ENCODE measurements around the gene PPA1.
"Not testable (repeated sequence)": the region's sequence is repeated elsewhere in the genome, so short reads cannot be mapped to it uniquely, and the experiment has no call there.

PPA1 gene

DNA sequence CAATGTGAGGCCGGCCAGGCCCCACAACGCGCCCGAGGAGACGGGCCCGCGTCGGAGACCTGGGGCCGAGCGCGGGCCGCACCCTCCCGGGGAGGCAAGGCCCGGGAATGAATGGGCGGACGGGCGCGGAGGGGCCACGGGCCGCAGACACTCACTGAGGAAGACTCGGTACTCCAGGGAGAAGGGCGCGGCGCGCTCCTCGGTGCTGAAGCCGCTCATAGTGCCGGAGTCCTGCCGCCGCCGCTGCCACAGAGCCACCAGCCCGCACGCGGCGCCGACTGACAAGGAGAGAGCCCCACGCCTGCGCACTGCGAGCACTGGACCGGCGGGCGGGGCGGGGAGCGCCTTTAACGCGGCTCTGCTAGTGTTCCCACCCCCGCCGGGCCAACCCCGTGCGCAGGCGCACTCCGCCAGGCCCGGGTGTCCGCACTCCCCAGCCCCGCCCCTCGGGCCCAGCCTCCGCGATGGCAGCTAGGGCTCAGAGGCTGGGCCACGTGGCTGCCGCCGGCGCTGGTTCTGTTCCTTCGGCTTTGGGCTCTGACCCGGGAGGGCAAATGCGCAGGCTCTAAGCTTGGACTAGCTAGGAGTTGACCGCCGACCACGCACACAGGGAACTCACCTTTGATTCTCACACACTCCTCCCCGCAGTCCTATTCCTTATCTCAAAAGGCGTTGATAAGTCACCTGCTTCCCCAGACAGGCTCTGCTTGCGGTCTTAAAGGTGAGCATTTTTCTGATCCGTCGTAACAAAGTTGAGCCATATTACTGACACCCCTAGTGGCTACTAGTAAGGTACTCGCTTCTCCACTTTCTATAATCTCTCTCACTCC is at the start of gene PPA1:
Gene PPA1 (minus strand): TSS at position 321 of the 830 bp plus-strand sequence. CDS start 102 bp downstream, at position 219.
- DNase-seq = peak; percentile 100

DNA sequence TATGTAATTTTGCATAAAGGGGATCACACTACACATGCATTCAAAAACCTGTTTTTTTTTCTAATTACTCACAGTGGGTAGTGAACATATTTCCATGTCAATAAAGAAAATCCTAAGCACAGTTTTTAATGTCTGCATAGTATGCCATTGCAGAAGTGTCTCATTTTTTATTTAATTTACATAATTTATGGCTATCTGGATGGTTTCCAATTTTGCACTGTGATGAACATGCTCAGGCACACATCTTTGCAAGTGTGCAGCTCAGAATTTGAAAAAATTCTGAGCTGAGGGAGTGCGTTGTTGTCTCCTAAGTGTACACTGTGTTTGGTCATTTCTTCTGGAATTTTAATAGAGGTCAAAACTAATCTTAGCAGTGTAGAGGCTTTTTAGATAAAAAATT is 48.4 kb upstream of the PPA1 start:
- no peak for DNase-seq

DNA sequence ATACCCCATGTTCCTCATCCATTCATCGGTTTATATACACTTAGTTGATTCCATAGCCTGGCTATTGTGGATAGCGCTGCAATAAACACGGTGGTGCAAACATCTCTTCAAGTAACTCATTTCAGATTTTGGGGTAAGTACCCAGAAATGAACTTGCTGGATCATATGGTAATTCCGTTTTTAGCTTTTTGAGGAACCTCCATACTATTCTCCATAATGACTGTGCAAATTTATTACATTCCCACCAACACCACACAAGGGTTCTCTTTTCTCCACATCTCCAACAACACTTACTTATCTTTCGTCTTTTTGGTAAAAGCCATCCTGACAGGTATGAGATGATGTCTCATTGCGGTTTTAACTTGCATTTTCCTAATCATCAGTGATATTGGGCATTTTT is 46.9 kb upstream of the PPA1 start:
- peak; percentile 33 for DNase-seq

DNA sequence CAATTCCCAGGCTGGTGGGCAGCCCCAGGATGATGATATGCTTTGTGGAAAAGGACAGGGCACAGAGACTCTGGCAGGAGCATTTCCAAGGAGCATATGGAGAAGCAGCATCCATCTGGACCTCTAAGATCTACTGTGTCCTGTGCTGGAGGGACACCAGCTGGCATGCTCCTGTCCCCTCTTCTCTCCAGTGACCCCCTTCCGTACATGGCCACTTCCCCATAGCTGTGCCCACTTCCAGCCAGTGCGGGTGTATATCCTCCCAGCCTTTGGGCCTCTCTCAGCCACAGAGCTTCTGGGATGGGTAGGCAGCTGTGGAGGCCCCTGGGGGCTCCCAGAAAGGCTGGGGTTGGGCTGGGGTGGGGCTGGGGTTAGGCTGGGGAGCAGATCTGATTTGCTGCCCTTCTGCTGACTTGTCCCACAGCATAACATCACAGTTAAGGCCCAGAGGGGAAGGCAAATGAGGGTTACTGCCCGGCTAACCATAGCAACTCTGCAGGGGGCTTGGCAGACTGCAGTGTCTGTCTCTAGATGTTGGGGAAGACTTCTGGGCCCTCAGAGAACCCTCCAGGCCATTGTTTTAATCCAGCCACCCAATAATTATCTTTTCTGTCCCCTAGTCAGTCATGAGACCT is 44.3 kb upstream of the PPA1 start:
- no peak for DNase-seq

DNA sequence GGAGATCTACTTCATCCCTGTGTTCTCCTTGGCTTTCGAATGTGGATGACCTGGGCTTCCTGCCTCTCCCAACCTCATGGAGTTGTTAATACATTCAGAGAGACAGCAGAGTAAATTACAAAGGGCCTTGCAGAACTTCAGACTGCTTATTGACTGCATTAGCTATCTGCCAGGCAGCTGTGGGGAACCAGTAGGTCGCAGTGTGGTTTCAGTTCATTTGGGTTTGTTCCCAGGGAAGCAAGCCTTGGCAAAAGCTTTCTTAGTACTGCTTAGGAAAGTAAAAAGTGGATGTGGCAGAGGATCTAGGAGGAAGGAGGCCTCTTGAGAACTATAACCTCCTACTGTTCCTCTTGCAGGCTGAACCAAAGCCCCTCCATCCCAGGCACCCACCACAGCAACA is 41.4 kb upstream of the PPA1 start:
- peak; percentile 74 for DNase-seq

DNA sequence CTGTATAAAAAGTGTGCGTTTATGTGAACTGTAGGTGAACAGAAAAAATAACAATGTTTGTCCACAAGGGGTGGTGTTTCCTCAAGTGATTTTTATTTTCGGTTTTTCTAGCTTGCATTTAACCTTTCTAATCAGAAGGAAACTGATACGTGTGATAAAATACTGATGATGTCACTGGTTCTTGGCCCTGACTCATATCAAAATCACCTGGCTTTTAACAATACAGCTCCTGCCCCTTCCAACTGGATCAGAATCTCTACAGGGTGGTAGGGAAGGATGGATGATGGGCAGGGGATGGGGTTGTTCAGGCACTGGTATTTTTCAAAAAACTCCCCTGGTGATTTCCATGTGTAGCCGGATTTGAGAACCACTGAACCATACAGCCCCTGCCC is 39.7 kb upstream of the PPA1 start:
- peak; percentile 67 for DNase-seq

DNA sequence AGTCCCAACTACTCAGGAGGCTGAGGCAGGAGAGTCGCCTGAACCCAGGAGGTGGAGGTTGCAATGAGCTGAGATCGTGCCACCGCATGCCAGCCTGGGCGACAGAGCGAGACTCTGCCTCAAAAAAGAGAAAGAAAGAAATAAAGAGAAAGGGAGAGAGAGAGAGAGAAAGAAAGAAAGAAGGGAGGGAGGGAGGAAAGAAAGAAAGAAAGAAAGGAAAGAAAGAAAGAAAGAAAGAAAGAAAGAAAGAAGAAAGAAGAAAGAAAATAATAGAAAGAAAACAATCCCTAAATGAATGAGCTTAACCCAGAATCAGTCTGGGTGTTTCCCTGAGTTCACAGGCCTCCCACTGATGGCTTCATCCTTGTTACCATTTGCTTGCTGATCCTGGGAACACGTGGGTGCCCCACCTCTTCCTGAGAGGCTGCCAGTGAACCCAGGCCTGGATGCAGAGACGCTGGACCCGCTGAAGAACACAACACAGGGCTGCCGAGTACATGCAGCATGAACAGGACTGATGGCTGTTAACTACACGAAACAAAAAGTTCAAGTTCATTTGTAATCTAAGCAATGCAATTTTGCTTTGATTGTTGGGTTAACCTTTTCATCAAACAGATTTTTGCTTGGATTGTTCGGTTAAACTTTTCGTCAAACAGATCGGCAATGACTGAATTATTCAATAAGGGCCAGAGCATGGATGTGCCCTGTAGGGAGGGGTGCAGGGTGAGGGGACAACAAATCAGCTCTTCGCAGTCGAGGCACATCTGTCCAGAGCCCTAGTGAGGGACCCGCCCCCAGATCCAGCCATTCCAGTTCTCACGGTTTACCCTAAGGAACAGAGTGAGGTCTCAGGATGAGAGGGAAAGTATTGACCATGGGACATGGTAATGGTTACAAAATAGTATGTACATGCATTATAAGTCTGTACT is 39.0 kb upstream of the PPA1 start:
- DNase-seq = no peak

DNA sequence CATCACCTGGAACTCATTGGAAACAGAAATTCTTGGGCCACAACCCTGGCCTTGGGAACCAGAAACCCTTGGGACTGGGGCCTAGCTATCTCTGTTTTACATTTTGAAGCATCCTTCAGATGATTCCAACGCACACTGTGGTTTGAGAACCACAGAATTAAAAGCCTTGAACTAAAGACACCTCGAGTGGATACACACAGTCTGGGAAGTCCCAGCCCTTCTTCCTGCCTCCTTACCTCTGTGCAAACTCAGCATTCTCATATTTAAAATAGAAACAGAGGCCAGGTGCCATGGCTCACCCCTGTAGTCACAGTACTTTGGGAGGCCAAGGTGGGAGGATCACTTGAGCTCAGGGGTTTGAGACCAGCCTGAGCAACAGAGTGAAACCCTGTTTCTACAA is 37.7 kb upstream of the PPA1 start:
- no peak for DNase-seq

DNA sequence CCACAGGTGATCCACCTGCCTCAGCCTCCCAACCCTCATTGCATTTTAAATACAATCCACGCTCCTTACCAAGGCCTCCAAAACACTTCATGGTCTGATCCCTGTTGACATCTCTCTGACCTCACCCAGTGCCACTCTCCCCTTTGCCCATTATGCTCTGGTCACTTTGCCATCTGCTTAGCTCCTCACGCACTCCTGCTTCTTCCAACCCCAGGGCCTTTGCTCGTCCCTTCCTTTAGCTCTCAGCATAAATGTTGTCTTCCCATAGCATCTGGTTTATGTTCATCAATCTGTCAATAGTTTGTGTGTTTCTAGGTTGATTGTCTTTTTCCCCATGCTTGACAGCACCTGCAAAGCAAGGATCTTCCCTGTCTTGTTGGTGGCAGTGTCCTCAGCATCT is 36.5 kb upstream of the PPA1 start:
- no peak for DNase-seq

DNA sequence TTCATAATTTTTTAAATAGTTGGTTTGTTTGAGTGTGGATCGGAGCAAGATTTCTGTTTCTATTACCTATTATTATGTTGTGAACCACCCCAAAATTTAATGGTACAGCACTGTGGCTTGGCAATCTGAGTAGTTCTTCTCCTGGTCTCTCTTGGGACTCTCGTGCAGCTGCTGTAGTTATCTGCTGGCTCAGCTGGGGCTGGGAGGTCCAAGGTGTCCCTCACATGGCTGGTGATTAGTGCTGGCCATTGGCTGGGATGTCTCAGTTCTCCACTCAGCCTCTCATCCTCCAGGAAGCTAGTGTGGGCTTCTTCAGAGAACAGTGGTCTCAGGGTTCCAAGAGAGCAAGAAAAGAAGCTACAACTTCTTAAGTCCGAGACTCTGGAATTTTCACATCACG is 35.1 kb upstream of the PPA1 start:
- DNase-seq = no peak

DNA sequence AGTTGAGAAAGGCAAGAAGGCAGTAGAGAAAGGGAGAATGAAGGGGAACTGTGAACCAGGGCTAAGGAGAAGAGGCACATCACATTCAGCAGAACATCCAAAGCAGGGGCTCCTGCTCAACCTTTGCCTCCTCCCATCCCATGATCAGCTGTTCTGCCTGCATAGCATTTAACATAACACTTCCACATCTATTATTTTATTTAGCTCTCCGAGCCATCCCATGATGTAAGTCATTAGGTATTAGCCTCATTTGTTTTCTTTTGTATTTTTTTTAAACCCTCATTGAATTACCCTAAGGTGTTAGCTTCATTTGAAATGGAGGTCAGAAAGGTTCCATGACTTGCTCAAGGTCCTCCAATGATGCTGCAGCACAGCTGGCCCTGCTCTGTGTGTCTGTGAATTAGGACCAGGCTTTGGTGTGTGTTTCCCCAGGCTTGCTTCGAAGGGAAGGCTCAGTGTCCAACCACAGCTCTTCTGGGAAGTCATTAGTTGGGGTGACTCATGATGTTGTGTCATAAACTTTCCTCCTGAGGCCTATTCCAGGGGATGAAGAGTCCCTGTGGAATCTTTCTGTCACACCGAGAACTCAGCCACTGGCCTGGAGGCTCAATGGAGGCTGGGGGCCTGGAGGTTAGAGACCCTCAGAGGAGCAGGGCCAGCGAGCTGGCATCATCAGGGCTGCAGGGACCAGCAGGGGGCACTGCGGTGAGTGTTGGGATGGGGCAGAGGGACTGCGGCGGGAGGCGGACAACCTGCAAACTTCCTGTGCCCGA is 34.1 kb upstream of the PPA1 start:
- peak; percentile 84 for DNase-seq

DNA sequence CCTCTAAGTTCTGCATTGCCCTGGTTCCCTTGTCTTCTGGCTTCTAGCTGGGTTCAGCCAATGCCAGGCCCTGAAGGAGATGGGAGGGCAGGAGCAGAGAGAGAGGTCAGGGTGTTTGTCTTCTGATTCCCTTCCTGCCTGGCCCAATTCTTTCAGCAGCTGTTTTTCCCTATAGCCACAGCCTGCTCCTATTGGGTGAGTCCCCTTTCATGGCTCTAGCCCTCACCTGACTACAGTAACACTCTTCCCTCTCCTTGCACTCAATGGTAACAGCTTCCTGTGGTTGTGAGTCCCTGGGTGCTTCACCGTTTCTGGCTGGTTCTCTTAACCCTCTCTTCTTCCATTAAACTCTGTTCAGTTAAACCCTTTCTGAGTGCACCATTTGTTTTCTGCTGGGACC is 33.5 kb upstream of the PPA1 start:
- no peak for DNase-seq

DNA sequence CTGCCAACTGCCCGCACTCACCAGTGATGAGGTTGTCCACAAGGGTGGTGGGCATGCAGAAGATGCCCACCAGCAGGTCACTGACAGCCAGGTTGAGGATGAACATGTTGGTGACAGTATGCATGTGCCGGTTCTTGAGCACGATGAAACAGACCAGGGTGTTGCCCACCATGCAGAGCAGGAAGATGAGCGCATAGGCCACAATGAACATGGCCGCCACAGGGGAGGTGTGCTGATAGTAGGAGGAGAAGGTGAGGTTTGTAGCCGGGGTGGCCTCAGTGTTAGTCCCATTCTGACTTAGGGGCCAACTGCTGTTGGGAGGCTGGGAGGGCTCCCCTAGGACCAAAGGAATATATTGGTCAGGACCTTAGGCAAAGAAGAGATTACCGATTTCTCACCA is 32.8 kb upstream of the PPA1 start:
- DNase-seq = no peak

DNA sequence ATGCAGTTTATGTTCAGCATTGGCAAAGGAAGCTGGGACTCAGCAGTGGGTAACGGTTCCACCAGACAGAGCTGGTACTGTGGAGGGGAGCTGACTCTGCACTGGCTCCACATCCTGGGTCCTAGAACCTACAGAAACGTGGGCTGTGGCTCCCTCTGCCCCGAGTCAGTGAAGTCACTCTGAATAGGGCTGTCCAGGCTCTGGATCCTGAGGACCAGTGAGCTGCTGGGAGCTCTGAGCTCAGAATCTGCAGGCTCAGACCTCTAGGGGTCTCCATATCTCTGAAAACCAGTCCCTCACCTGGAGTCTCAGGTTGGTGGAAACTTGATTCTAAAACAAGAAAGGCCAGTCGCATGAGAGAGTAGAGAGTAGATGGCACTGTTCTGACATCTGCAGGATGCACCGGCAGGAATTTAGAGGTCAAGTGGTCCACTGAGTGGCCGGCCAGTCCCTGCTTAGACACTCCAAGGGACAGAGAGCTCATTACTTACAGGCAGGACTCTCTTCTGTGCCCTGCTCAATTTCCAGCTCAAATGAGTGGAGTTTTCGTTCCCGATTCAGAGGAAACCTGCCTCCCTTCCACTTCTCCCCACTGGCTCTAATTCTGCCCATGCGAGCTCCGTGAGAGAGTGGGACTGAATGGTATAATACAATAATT is 31.9 kb upstream of the PPA1 start:
- no peak for DNase-seq

DNA sequence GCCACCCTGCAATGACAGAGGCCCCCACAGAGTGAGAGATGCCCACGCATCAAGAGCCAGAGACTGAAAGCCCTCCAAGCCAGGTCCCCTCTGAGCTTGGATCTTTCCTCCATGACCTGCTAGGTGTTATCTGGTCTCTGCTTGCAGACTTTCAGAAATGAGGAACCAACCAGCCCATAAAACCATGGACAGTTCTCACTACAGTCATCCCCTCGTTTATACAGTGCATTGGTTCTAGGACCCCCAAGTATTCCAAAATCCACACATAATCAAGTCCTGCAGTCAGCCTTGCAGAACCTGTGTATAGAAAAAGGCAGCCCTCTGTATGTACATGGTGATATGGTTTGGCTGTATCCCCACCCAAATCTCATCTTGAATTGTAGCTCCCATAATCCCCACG is 27.5 kb upstream of the PPA1 start:
- no peak for DNase-seq

DNA sequence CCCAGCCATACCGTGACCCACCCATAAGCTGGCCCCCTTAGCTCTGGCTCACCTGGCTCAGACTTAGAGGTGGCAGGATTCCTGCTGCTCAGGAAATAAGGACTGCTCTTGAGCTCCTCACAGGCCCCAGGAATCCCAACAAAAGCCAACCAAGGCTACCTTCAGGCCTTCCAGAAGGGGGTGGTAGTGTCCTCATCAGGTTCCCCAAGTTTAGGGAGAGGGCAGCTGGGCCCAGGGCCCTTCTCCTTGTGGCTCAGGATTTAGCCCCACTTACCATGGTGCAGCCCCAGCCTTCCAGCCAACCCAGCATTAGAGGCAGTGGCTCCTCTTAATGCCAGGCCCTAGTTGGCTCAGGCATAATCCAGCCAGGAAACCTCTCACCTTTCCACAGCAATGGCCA is 27.0 kb upstream of the PPA1 start:
- no peak for DNase-seq

DNA sequence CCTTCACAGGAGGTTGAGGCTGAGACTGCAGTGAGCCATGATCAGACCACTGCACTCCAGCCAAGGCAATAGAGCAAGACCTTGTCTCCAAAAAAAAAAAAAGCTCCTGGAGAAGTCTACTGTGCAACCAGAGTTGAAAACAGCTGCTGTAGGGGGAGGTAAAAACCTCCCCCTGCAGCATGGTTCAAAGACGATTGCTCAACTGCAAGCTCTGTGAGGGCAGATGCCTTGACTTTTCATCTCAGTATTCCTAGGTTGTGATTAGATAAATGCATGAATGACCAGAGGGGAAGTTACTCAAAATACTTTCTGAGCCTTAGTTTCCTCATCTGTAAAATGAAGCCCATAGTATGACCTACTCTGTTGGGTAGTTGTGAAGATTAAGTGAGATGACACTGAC is 25.0 kb upstream of the PPA1 start:
- DNase-seq = no peak

DNA sequence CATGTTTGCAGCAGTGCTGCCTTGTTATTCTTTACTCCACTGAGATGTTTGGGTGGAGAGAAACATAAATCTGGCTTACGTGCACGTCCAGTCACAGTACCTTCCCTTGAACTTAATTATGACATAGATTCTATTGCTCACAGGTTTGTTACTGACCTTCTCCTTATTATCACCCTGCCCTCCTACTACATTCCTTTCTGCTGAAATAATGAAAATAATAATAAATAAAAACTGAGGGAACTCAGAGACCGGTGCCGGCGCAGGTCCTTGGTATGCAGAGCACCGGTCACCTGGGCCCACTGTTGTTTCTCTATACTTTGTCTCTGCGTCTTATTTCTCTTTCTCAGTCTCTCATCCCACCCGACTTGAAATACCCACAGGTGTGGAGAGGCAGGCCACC is 24.6 kb upstream of the PPA1 start:
- DNase-seq = not testable (repeated sequence)

DNA sequence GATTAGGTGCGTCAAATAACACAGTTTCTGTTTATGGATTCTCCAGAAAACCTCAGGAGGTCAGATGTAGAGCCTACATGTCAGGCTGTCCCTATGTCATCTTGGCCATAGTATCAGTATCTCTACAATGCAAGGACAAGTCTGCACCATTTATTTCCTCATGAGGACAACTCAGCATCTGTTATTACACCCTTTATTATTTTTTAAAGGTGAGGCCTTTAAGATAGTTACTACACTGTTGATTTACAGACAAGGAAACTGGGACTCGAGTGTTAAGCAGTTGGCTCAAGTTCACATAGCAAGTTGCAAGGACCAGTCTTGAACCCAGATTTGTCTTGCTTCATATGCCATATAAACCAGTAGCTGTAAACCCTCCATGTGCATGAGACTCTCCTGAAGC is 23.2 kb upstream of the PPA1 start:
- no peak for DNase-seq

DNA sequence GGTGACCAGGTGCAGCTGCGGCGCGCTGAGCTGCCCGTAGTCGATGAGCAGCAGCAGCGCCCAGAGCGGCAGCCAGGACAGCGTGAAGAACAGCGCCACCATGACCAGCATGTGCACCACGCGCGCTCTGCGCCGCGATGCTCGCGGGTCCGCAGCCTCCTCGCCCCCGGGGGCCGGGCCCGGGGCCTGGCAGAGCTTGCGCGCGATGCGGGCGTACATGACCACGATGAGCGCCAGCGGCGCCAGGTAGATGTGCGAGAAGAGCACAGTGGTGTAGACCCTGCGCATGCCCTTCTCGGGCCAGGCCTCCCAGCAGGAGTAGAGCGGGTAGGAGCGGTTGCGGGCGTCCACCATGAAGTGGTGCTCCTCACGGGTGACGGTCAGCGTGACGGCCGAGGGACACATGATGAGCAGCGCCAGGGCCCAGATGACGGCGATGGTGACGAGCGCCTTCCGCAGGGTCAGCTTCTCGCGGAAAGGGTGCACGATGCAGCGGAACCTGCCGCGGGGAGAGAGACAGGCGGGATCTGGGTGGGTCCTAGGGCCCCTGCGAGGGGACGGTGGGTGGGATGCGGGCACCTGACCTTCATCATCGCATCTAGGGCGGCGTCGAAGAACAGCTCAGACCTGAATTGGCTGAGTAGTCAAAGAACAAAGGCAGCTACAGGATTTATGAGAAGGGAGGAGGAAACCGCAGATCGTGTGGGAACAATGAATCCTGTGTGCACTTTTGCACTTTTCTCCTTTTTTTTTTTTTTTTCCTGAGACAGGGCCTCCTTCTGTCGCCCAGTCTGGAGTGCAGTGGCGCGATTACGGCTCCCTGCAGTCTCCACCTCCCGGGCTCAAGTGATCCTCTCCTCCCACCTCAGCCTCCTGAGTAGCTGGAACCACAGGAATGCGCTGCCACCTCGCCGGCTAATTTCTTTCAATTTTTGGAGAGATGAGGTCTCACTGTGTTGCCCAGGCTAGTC is 22.4 kb upstream of the PPA1 start:
- DNase-seq = peak; percentile 73

DNA sequence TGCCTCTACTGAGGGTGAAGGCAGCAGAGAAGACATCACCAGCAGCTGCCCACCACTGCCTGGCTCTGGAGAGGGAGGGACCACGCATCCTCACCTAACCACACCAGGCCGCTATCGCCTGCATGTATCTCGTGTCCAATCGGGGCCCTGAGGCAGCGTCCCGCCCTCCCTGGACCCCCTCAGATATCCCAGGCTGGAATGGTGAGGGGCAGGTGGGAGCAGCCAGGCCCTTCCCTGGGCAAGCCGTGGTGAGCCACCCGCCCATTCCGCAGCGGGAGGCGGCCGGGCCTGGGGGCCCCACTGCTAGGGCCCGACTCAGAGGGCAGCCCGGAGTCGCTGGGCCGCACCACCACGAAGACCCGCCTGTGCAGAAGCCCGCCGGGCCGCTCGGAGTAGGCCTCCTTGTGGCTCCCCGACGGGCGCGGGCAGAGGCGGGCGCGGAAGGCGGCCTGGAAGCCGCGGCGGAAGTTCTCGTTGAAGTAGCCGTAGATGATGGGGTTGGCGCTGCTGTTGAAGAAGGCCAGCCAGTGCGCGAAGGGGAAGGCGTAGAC is 21.6 kb upstream of the PPA1 start:
- no peak for DNase-seq

All from suppressor macrophage treated with lipopolysaccharide for 4 hours (primary cell).